ENCODE measurements around the gene CBFB. TPM values are rescaled to one million over a fixed set of nuclear protein-coding genes. Genes with fewer than 3 reads are reported as not detected.

The CBFB gene
- total and polyA plus RNA-seq, 7 donors, result 9.6 to 28.0 (median 21.3) TPM

GRCh38 chr16:67028167-67028695 lies 718 bp upstream of the CBFB start:
- no peak for TF ChIP-seq CTCF (IDR thresholded peaks at IDR 0.05)
- TF ChIP-seq POLR2AphosphoS5 (IDR thresholded peaks at IDR 0.05), result no peak
- no peak for TF ChIP-seq POLR2A (IDR thresholded peaks at IDR 0.05)
- TF ChIP-seq EP300 (IDR thresholded peaks at IDR 0.05), result no peak
- intact Hi-C loops (cut with DNase I), result loop anchor here (2.0 kb wide), 1 partner anchor 83 kb away; no protein-coding TSS in a partner anchor
- H3K4me3 ChIP-seq, result peak overlapping the region; percentile 42 to 95 (median 78)
- H3K4me1 ChIP-seq, result peaks cover 0 to 26% (median 23%) of the 10 kb centered on the region in 4 donors
- no peaks in the 10 kb centered on the region for H3K27me3 ChIP-seq
- H3K36me3 ChIP-seq, result no peaks in the 10 kb centered on the region
- peak overlapping the region; percentile 85 to 99 (median 98) for H3K27ac ChIP-seq
- DNase-seq, result peak; percentile 17
- H3K9me3 ChIP-seq, result no peaks in the 10 kb centered on the region
- 32 to 35% methylated on average over 10 of the region's 10 CpGs for WGBS, 2 donors

- intact Hi-C loops (cut with DNase I), result loop anchor here (2.0 kb wide), 1 partner anchor 81 kb away; no protein-coding TSS in a partner anchor
- Histone ChIP-seq H3K4me3 (peak overlapping the region; percentile 67 to 95 (median 78)), H3K9me3 (no peaks in the 10 kb centered on the region), H3K4me1 (peaks cover 0 to 31% (median 24%) of the 10 kb centered on the region in 4 donors), H3K36me3 (no peaks in the 10 kb centered on the region), H3K27ac (peak overlapping the region; percentile 85 to 99 (median 98)), H3K27me3 (no peaks in the 10 kb centered on the region)
- 0% methylated on average over 123 of the region's 123 CpGs for WGBS, 2 donors
- TF ChIP-seq POLR2AphosphoS5 (IDR thresholded peaks at IDR 0.05) (peak in 3 of 4 donors; percentile 21 to 47 (median 29)), EP300 (IDR thresholded peaks at IDR 0.05) (no peak)
- peak; percentile 85 for DNase-seq
Measured at GRCh38 chr16:67029254-67030096, 526 bp downstream of the CBFB start.

GRCh38 chr16:67030221-67030962 lies 1.4 kb downstream of the CBFB start:
- H3K27me3 ChIP-seq, result no peaks in the 10 kb centered on the region
- H3K27ac ChIP-seq, result peak overlapping the region; percentile 85 to 99 (median 98)
- TF ChIP-seq EP300 (IDR thresholded peaks at IDR 0.05), result no peak
- TF ChIP-seq POLR2AphosphoS5 (IDR thresholded peaks at IDR 0.05), result no peak
- TF ChIP-seq POLR2A (IDR thresholded peaks at IDR 0.05), result no peak
- TF ChIP-seq CTCF (IDR thresholded peaks at IDR 0.05), result no peak
- H3K4me3 ChIP-seq, result peak overlapping the region; percentile 67 to 95 (median 78)
- H3K36me3 ChIP-seq, result no peaks in the 10 kb centered on the region
- peak; percentile 55 for DNase-seq
- intact Hi-C loops (cut with DNase I), result no loop called here
- peaks cover 0 to 38% (median 31%) of the 10 kb centered on the region in 4 donors for H3K4me1 ChIP-seq
- 38 to 49% methylated on average over 18 of the region's 18 CpGs for WGBS, 2 donors
- no peaks in the 10 kb centered on the region for H3K9me3 ChIP-seq

- Histone ChIP-seq H3K36me3 (no peaks in the 10 kb centered on the region), H3K27ac (no peak overlapping the region), H3K9me3 (no peaks in the 10 kb centered on the region), H3K4me3 (no peak overlapping the region), H3K4me1 (peaks cover 0 to 41% (median 26%) of the 10 kb centered on the region in 4 donors), H3K27me3 (no peaks in the 10 kb centered on the region)
- WGBS, 2 donors, result 60 to 68% methylated on average over 4 of the region's 4 CpGs
- intact Hi-C loops (cut with DNase I), result no loop called here
- TF ChIP-seq POLR2A (IDR thresholded peaks at IDR 0.05) (no peak), POLR2AphosphoS5 (IDR thresholded peaks at IDR 0.05) (no peak), CTCF (IDR thresholded peaks at IDR 0.05) (no peak), EP300 (IDR thresholded peaks at IDR 0.05) (no peak)
- no peak for DNase-seq
Measured at GRCh38 chr16:67034487-67034886, 5.5 kb downstream of the CBFB start.
